Uterus (tissue), 2 donors: ENCODE results near the gene SYPL1.

ENCODE experiments used
- POLR2A ChIP-seq, 2 donors: fragments of 450-650 bp; IDR thresholded peaks; one replicate each; pipeline ENCODE4 v1.6.1; 2016; ENCODE audit warnings: antibody characterized with exemption in 2 of 2, mild to moderate bottlenecking in 1 of 2, moderate library complexity in 1 of 2
- TF ChIP-seq, protein P1 (sequence below), 4 experiments: fragments of 200-600 bp in 2 of 4; fragments of 450-650 bp in 2 of 4; sonication (generic) in 2 of 4; IDR thresholded peaks; one replicate each; pipeline ENCODE4 v1.5.1; 2016 to 2019; ENCODE audit warnings: antibody characterized with exemption in 4 of 4, mild to moderate bottlenecking in 2 of 4, moderate library complexity in 1 of 4

DNA sequence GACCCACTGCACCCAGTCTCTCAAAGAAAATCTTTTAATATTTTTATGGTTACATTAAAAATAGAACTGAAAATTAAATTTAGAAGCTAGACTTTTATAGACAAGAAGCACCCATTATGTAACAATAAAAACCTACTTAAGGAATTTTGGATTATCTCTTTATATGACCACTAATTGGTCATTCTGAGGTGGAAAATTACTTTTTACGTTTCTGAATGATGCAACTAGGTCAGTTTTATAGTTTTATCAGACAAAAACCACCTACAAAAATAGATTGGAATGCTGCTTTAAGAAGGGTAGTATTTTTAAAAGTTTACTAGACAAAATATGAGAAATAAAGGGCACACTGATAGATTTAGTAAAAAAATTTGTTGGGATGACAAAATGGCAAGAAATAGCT is 16.5 kb downstream of the SYPL1 start:
- TF ChIP-seq, protein P1, sequence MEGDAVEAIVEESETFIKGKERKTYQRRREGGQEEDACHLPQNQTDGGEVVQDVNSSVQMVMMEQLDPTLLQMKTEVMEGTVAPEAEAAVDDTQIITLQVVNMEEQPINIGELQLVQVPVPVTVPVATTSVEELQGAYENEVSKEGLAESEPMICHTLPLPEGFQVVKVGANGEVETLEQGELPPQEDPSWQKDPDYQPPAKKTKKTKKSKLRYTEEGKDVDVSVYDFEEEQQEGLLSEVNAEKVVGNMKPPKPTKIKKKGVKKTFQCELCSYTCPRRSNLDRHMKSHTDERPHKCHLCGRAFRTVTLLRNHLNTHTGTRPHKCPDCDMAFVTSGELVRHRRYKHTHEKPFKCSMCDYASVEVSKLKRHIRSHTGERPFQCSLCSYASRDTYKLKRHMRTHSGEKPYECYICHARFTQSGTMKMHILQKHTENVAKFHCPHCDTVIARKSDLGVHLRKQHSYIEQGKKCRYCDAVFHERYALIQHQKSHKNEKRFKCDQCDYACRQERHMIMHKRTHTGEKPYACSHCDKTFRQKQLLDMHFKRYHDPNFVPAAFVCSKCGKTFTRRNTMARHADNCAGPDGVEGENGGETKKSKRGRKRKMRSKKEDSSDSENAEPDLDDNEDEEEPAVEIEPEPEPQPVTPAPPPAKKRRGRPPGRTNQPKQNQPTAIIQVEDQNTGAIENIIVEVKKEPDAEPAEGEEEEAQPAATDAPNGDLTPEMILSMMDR (IDR thresholded peaks at IDR 0.05), result no peak
- TF ChIP-seq POLR2A (IDR thresholded peaks at IDR 0.05), result no peak
